Esophagus muscularis mucosa (tissue), 4 donors: ENCODE data around the gene HERPUD2.

Experiments used
- EP300 ChIP-seq: sonication (generic); formaldehyde crosslinking; IDR thresholded peaks from one replicate; pipeline ENCODE4 v1.6.1; 2017; ENCODE audit warnings: antibody characterized with exemption
- POLR2AphosphoS5 ChIP-seq, 2 donors: sonication (generic); formaldehyde crosslinking; IDR thresholded peaks; one replicate each; pipeline ENCODE4 v1.6.1; 2017; ENCODE audit warnings: antibody characterized with exemption in 2 of 2
- TF ChIP-seq, protein P1 (sequence below), 3 experiments: fragments of 200-600 bp in 2 of 3; fragments of 450-650 bp in 1 of 3; sonication (generic) in 2 of 3; IDR thresholded peaks; one replicate each; pipeline ENCODE4 v1.5.1; 2017 to 2019; ENCODE audit warnings: antibody characterized with exemption in 3 of 3, mild to moderate bottlenecking in 2 of 3, moderate library complexity in 1 of 3

GRCh38 chr7:35599061-35599460, 95.9 kb downstream of the HERPUD2 start:
- TF ChIP-seq, protein P1, sequence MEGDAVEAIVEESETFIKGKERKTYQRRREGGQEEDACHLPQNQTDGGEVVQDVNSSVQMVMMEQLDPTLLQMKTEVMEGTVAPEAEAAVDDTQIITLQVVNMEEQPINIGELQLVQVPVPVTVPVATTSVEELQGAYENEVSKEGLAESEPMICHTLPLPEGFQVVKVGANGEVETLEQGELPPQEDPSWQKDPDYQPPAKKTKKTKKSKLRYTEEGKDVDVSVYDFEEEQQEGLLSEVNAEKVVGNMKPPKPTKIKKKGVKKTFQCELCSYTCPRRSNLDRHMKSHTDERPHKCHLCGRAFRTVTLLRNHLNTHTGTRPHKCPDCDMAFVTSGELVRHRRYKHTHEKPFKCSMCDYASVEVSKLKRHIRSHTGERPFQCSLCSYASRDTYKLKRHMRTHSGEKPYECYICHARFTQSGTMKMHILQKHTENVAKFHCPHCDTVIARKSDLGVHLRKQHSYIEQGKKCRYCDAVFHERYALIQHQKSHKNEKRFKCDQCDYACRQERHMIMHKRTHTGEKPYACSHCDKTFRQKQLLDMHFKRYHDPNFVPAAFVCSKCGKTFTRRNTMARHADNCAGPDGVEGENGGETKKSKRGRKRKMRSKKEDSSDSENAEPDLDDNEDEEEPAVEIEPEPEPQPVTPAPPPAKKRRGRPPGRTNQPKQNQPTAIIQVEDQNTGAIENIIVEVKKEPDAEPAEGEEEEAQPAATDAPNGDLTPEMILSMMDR (IDR thresholded peaks at IDR 0.05) = no peak
- TF ChIP-seq EP300 (no peak), POLR2AphosphoS5 (IDR thresholded peaks at IDR 0.05) (no peak)
